ENCODE data around the gene NEAT1.

DNA sequence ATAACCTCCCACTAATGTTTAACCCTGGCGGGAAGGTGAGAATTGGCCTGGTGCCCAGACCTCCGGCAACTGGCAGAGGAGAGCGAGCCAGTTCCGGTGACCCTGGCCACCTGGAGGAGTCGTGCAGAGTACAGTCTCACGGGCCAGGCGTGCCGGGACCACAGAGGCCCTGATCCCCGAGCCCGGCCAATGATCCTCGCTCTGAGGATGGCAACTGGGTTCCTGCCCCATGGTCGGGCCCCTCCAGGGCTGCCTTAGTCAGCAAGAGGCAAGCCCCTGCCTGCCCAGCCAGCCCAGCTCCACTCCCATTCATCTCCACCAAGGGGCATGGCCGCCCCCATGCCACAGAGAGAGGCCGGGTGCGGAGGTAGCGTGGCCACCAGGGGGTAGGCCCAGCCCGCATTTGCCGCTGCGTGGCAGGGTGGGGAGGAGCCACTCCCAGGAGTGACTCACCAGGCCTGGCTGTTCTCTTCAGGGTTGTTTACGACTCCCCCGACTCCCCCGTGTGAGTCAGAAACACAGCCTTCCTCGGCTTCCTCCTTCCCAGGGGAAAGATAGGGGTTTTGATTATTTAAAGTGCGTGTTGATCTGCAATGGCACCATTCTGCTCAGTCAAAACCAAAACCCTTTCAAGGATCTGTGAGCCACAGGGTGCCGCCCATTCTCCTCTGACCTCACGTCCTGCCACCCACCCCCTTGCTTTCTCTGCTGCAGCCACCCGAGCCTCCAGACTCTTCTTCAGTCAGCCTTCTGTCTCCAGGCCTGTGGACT is 40.4 kb upstream of the NEAT1 start, which contains the start of gene SLC25A45:
- no peak for TF ChIP-seq SP1 (IDR thresholded peaks at IDR 0.05)
- no peak for TF ChIP-seq FOXA1 (IDR thresholded peaks at IDR 0.05)
- no peak for TF ChIP-seq ARNT (IDR thresholded peaks at IDR 0.05)
- TF ChIP-seq SUZ12 (IDR thresholded peaks at IDR 0.05), result no peak
- TF ChIP-seq, protein P1, sequence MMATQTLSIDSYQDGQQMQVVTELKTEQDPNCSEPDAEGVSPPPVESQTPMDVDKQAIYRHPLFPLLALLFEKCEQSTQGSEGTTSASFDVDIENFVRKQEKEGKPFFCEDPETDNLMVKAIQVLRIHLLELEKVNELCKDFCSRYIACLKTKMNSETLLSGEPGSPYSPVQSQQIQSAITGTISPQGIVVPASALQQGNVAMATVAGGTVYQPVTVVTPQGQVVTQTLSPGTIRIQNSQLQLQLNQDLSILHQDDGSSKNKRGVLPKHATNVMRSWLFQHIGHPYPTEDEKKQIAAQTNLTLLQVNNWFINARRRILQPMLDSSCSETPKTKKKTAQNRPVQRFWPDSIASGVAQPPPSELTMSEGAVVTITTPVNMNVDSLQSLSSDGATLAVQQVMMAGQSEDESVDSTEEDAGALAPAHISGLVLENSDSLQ (IDR thresholded peaks at IDR 0.05), result peak; percentile 51; the same call in 1 of the 2 replicates
- TF ChIP-seq ELF4 (IDR thresholded peaks at IDR 0.05), result no peak
- TF ChIP-seq NFRKB (IDR thresholded peaks at IDR 0.05), result no peak
- TF ChIP-seq BHLHE40 (IDR thresholded peaks at IDR 0.05; ENCODE audit: borderline replicate concordance), result no peak
- TF ChIP-seq LEF1 (IDR thresholded peaks at IDR 0.05; ENCODE audit: borderline replicate concordance), result no peak
- no peak for TF ChIP-seq FOXK2 (IDR thresholded peaks at IDR 0.05)
- TF ChIP-seq FOXM1 (IDR thresholded peaks at IDR 0.05; ENCODE audit: borderline replicate concordance), result no peak
- no peak for TF ChIP-seq TARDBP (IDR thresholded peaks at IDR 0.05)
- 0 out of 2 replicates have a peak, but pooled peaks have one; percentile 44 for TF ChIP-seq L3MBTL2 (conservative IDR thresholded peaks at IDR 0.05)

Data from HEK293T (cell line).